Transverse colon (tissue), 4 donors: ENCODE measurements around the gene MGAT5. TPM values are rescaled to one million over a fixed set of nuclear protein-coding genes. Genes with fewer than 3 reads are reported as not detected.

Source experiments
- DNase-seq: peaks from one replicate; pipeline ENCODE4 v3.0.0-alpha.2; 2019
- H3K27ac ChIP-seq, 4 donors: fragments of 200-600 bp; sonication (generic); 2 replicates each; pipeline ENCODE4 v1.5.1; 2016 to 2018; ENCODE audit warnings: inconsistent platforms in 4 of 4
- H3K27me3 ChIP-seq: fragments of 200-600 bp; sonication (generic); 2 replicates; pipeline ENCODE4 v1.5.1; 2017; ENCODE audit warnings: inconsistent platforms
- H3K36me3 ChIP-seq, 4 donors: fragments of 200-600 bp; sonication (generic); 2 replicates each; pipeline ENCODE4 v1.5.1; 2017 to 2019; ENCODE audit warnings: inconsistent platforms in 4 of 4
- H3K4me1 ChIP-seq, 4 donors: fragments of 200-600 bp; sonication (generic); 2 replicates each; pipeline ENCODE4 v1.5.1; 2017 to 2020; ENCODE audit warnings: inconsistent platforms in 4 of 4
- H3K4me3 ChIP-seq, 4 donors: fragments of 200-600 bp; sonication (generic); 1 replicate in 1 of 4; 2 replicates in 3 of 4; pipeline versions ENCODE4 v1.5.1 to v1.6.1; 2017 to 2019; ENCODE audit warnings: inconsistent platforms in 4 of 4
- H3K9me3 ChIP-seq, 2 donors: fragments of 200-600 bp; sonication (generic); 2 replicates each; pipeline ENCODE4 v1.5.1; 2017 to 2019; ENCODE audit warnings: inconsistent platforms in 2 of 2
- EP300 ChIP-seq: sonication (generic); formaldehyde crosslinking; IDR thresholded peaks from one replicate; pipeline ENCODE4 v1.6.1; 2017; ENCODE audit warnings: antibody characterized with exemption, low read depth
- POLR2A ChIP-seq: fragments of 450-650 bp; IDR thresholded peaks from one replicate; pipeline ENCODE4 v1.6.1; 2016; ENCODE audit warnings: antibody characterized with exemption, mild to moderate bottlenecking, moderate library complexity
- POLR2AphosphoS5 ChIP-seq, 3 donors: sonication (generic); formaldehyde crosslinking; IDR thresholded peaks; one replicate each; pipeline ENCODE4 v1.6.1; 2016; ENCODE audit warnings: antibody characterized with exemption in 3 of 3
- WGBS, 2 donors: methylation state at CpG; one replicate each; pipeline ENCODE4 v1.1.5; 2018; ENCODE audit warnings: low coverage in 1 of 2; 5-methylcytosine and 5-hydroxymethylcytosine counted together
- in situ Hi-C, 4 donors: fragments of 200-750 bp; cut with MboI; loops; one replicate each; pipeline versions ENCODE4 v1.15.0 to v1.15.1; 2017; ENCODE audit warnings: low sequenced_read_pairs in 3 of 4, low pct_ligation_motif_present in 1 of 4, low pct_unique_long_range_greater_than_20kb in 1 of 4
- intact Hi-C: fragments of 100-400 bp; cut with DNase I; formaldehyde crosslinking; loops from one replicate; pipeline ENCODE4 v1.15.1; 2023; ENCODE audit warnings: low total_unique reads
- total RNA-seq, 4 donors: library from RNA; depleted of rRNA; stranded (reverse); fragments of >200 nt; gene quantifications; one replicate each; pipeline ENCODE4 v1.1.0, GENCODE V29; 2016
- TF ChIP-seq, protein P1 (sequence below), 5 experiments: fragments of 200-600 bp in 3 of 5; fragments of 450-650 bp in 2 of 5; sonication (generic) in 3 of 5; IDR thresholded peaks; 1 replicate in 2 of 5; 2 replicates in 3 of 5; pipeline ENCODE4 v1.5.1; 2016 to 2017; ENCODE audit warnings: antibody characterized with exemption in 5 of 5, inconsistent platforms in 3 of 5, mild to moderate bottlenecking in 2 of 5, moderate library complexity in 1 of 5

Gene MGAT5
- total RNA-seq, 4 donors from 2014 or later: 23.6 to 67.6 (median 55.2) TPM

DNA sequence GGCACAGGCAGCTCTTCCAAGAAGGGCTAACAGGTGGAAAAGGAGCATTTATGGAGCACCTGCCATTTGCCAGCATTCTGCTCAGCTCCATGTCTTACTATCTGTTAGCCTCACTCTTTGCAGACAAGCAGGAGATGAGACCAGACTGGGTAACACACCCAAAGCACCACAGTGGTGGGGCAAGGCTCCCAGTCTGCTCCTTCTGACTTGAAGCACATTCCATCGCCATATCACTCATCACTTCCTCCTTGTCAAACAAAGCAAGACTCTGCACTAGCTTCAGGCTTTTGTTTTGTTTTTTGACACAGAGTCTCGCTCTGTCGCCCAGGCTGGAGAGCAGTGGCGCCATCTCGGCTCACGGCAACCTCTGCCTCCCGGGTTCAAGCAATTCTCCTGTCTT, 182.8 kb downstream of the MGAT5 start:
- Histone ChIP-seq H3K4me3 (no peak overlapping the region), H3K27ac (no peak overlapping the region), H3K4me1 (no peaks in the 10 kb centered on the region), H3K27me3 (no peaks in the 10 kb centered on the region), H3K9me3 (no peaks in the 10 kb centered on the region), H3K36me3 (peaks cover 0 to 11% (median 0%) of the 10 kb centered on the region in 4 donors)
- no peak for DNase-seq
- in situ Hi-C loops (loop anchor here in 1 of 4 donors (25.0 kb wide), 1 partner anchor 549 kb away; no protein-coding TSS in a partner anchor), intact Hi-C loops (no loop called here)
- 99% methylated on average over 7 of the region's 7 CpGs; no CpG with 5 or more reads in 1 of the 2 donors for WGBS, 2 donors
- no peak for TF ChIP-seq POLR2AphosphoS5 (IDR thresholded peaks at IDR 0.05)

DNA sequence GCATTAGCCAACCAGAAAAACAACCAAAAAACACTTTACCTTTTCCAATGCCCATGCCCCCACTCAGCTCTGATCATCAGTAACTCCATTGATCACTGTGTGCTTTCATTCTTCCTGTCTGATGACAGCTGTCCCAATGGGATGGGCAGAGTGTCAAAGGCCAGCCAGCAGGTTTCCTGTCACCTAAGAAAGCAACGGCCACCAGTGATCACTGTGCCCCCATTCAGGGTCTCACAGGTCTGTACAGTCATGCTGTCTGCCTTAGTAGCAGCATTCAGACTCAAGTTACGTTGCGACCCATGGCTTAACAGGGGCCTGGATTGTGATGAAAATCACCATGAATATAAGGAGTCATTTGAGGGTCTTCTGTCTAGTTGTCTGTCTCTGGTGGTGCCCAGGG, 184.5 kb downstream of the MGAT5 start:
- no peak overlapping the region for H3K4me3 ChIP-seq
- intact Hi-C loops: no loop called here
- TF ChIP-seq POLR2A (no peak), EP300 (no peak), POLR2AphosphoS5 (IDR thresholded peaks at IDR 0.05) (no peak)
- TF ChIP-seq, protein P1, sequence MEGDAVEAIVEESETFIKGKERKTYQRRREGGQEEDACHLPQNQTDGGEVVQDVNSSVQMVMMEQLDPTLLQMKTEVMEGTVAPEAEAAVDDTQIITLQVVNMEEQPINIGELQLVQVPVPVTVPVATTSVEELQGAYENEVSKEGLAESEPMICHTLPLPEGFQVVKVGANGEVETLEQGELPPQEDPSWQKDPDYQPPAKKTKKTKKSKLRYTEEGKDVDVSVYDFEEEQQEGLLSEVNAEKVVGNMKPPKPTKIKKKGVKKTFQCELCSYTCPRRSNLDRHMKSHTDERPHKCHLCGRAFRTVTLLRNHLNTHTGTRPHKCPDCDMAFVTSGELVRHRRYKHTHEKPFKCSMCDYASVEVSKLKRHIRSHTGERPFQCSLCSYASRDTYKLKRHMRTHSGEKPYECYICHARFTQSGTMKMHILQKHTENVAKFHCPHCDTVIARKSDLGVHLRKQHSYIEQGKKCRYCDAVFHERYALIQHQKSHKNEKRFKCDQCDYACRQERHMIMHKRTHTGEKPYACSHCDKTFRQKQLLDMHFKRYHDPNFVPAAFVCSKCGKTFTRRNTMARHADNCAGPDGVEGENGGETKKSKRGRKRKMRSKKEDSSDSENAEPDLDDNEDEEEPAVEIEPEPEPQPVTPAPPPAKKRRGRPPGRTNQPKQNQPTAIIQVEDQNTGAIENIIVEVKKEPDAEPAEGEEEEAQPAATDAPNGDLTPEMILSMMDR (IDR thresholded peaks at IDR 0.05): no peak
- in situ Hi-C loops: loop anchor here in 1 of 4 donors (25.0 kb wide), 1 partner anchor 551 kb away; no protein-coding TSS in a partner anchor
- no peak overlapping the region for H3K27ac ChIP-seq
- H3K36me3 ChIP-seq: no peaks in the 10 kb centered on the region
- H3K4me1 ChIP-seq: no peaks in the 10 kb centered on the region
- no peaks in the 10 kb centered on the region for H3K27me3 ChIP-seq
- no peak for DNase-seq
- no peaks in the 10 kb centered on the region for H3K9me3 ChIP-seq
- 87% methylated on average over 3 of the region's 3 CpGs; no CpG with 5 or more reads in 1 of the 2 donors for WGBS, 2 donors

DNA sequence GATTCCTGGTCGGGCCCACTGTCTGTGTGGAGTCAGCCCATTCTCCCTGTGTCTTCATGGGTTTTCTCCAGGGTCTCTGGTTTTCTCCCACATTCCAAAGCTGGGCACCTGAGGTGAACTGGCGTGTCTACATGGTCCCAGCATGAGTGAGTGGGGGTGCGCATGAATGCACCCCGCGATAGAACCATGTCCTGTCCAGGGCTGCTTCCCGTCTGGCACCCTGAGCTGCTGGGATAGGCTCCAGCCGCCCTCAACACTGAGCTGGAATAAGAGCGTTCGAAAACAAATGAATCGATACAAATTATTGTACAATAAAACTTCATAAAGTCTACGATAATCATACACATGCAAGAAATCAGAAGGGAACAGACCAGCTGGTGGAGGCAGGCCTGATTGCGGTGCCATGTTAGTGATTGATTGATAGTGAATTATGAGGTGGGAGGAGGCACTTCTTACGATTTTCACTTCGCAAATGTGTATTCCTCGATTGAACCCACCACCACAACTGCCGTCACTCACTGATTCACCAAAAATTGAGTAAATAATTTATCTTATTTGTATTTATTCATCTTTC, 186.6 kb downstream of the MGAT5 start:
- intact Hi-C loops: no loop called here

DNA sequence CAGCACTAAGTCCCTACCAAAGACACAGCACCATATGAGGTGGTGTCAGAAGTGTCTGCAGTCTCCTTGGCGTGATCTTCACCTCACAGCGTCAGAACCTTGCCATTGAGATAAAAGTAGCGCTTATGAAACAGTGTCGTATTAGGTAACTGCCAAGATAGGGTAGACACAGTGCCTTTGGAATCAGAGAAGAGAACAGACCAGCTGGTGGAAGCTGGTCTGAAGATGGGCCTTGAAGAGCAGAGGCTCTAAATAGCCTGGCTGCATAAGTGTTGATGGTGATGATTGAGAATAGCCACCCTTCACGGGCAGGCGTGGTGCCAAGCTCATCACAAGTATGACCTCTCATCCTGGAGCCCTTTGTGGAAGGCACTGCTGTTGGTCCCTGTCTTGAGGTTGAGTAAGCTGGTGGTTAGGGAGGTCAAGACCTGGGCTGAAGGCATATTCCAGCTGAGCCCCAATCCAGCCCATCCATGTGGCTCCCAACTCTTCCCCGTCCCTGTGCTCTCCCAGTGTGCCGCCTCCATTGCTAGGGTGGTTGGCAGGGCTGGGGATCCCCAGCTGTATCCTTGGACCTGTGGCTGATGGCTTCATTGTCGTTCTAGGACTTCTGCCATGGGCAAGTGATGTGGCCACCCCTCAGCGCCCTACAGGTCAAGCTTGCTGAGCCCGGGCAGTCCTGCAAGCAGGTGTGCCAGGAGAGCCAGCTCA, 187.4 kb downstream of the MGAT5 start:
- intact Hi-C loops: no loop called here
- Histone ChIP-seq H3K36me3 (no peaks in the 10 kb centered on the region), H3K27ac (no peak overlapping the region), H3K4me1 (no peaks in the 10 kb centered on the region), H3K4me3 (no peak overlapping the region), H3K9me3 (no peaks in the 10 kb centered on the region), H3K27me3 (no peaks in the 10 kb centered on the region)
- no peak for DNase-seq
- in situ Hi-C loops: loop anchor here in 1 of 4 donors (25.0 kb wide), 1 partner anchor 554 kb away; no protein-coding TSS in a partner anchor
- no peak for TF ChIP-seq POLR2A
- no peak for TF ChIP-seq POLR2AphosphoS5 (IDR thresholded peaks at IDR 0.05)
- no peak for TF ChIP-seq EP300
- TF ChIP-seq, protein P1 (IDR thresholded peaks at IDR 0.05): no peak
- WGBS, 2 donors: 96 to 100% methylated on average over 7 to 11 of the region's 11 CpGs

More for the DNA sequence above, 186.6 kb downstream of the MGAT5 start:
- Histone ChIP-seq H3K4me1 (no peaks in the 10 kb centered on the region), H3K4me3 (no peak overlapping the region), H3K36me3 (no peaks in the 10 kb centered on the region), H3K27ac (no peak overlapping the region), H3K27me3 (no peaks in the 10 kb centered on the region), H3K9me3 (no peaks in the 10 kb centered on the region)
- TF ChIP-seq POLR2AphosphoS5 (IDR thresholded peaks at IDR 0.05) (no peak), POLR2A (no peak), EP300 (no peak)
- TF ChIP-seq, protein P1 (IDR thresholded peaks at IDR 0.05): no peak
- no peak for DNase-seq
- in situ Hi-C loops: loop anchor here in 1 of 4 donors (25.0 kb wide), 1 partner anchor 553 kb away; no protein-coding TSS in a partner anchor
- WGBS, 2 donors: 96 to 97% methylated on average over 15 to 16 of the region's 16 CpGs
